UCSD-AML1 (cell line): ENCODE data around the gene PGGHG.
"Not testable (repeated sequence)": the region's sequence is repeated elsewhere in the genome, so short reads cannot be mapped to it uniquely, and the experiment has no call there.

Experiments used
- DNase-seq: peaks from one replicate; lab custom pipeline; 2025; ENCODE audit not compliant: unreplicated experiment; lab: John Stamatoyannopoulos, UW

PGGHG gene

DNA sequence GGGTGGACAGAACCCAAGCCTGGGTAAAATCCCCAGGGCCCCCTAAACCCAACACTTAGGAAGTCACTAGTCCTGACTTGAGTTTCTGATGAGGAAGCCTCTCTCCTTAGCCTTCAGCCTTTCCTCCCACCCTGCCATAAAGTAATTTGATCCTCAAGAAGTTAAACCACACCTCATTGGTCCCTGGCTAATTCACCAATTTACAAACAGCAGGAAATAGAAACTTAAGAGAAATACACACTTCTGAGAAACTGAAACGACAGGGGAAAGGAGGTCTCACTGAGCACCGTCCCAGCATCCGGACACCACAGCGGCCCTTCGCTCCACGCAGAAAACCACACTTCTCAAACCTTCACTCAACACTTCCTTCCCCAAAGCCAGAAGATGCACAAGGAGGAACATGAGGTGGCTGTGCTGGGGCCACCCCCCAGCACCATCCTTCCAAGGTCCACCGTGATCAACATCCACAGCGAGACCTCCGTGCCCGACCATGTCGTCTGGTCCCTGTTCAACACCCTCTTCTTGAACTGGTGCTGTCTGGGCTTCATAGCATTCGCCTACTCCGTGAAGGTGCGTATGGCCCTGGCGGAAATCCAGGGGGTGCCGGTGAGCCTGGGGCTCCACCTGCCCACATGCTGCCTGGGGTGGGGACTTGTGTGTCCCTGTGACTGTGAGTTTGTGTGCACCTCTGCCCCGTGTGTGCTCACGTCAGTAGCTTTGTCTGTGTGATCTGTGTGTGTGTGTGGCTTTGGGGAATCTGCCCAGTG lies 25.0 kb downstream of the PGGHG start, which contains the start of gene IFITM1:
Gene IFITM1, plus strand, starts transcription at position 254 of the 767 bp plus-strand sequence. Its CDS starts 131 bp downstream, at position 385.
- peak; percentile 70 for DNase-seq

GRCh38 chr11:314554-314875 lies 25.6 kb downstream of the PGGHG start:
- not testable (repeated sequence) for DNase-seq

- no peak for DNase-seq
Measured at GRCh38 chr11:315051-315481, 26.1 kb downstream of the PGGHG start.

DNA sequence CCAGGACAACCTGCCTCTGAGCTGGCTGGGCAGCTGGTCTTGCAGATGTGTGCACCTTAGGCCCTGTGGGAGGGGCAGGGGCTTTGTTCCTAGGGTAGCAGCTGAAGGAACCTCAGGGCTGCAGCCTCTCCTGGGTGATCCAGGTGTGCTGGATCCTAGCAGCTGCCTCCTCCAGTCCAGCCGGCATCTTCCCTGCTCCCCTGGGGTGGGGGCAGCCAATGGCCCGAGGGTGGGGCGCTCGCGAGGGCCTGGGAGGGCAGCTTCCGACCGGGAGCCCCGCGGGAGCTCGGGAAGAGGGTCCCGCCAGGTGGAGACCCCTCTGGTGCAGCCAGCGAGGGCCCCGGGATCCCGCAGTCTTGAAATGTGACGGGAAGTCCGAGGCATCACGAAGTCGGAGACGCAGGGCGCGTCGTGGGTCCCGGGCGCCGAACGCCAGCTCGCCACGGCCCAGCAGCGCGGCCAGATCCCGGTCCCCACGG lies 26.6 kb downstream of the PGGHG start:
- DNase-seq: no peak

- DNase-seq: no peak
Measured at GRCh38 chr11:316031-316701, 27.2 kb downstream of the PGGHG start.

DNA sequence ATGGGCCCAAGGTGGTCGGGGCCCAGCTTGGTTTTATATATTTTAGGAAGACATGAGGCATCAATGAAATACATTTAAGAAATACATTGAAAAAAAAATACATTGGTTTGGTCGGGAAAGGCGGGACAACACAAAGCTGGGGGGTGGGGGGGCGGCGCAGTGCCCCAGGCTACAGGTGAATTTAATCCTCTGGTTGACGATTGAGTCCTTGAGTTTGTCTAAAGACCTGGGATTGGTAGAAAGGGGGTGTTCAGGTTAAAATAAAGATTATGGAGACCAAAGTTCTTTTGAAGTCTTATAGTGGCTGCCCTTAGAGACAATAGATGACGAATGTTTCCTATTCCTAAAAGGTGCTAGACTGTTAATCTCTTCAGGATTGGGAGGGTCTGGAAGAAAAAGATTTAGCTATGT lies 28.0 kb downstream of the PGGHG start:
- DNase-seq: no peak

GRCh38 chr11:317668-318404 lies 28.9 kb downstream of the PGGHG start:
- not testable (repeated sequence) for DNase-seq

DNA sequence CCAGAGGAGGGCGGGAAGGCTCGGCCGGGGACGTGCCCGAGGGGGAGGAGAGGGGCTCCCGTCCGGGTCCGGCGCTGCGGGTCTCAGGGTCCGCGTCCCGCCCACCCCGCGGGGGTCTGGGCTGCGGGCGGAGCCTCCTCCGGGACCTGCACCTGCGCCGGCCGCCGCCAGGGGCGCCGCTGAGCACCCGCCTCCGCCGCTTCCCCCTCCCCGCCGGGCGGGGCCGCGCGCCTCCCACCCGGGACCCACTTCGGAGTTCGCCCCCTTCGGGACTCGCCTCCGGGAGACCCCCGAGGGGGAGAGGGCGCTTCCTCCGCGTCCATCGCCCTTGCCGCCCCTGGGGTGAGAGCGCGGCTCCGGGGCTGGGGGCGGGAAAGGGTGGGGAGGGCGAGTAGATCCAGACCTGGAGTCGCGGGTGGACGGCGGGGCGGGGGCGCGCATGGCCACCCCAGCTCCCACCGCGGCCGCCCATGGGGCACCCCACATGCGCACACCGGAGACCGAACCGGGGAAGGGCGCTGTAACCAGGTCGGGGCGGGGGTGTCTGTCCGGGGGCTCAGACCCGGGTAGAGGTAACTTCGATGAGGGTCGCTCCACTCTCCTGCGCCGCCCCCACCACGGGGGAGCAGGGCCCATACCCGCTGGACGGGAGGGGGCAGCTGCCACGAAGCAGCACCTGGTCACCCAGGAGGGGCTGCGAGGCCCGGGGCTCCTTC lies 29.6 kb downstream of the PGGHG start:
- DNase-seq: not testable (repeated sequence)

GRCh38 chr11:319121-319887 lies 30.4 kb downstream of the PGGHG start:
- DNase-seq: not testable (repeated sequence)

DNA sequence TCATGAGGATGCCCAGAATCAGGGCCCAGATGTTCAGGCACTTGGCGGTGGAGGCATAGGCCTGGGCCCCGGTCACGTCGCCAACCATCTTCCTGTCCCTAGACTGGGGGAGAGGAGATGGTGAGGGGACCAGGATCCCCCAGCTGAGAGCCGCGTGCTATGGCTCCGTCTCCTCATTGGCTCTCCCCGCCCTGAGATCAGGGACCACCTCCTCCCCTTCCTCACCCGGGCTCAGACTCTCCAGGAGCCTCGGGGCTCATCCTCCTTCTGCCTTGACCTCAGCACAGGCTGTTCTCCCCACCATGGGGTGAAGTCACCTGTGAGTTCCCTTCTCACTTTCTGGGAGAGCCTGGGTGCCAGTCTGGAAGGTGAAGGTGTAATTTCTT lies 31.0 kb downstream of the PGGHG start:
- DNase-seq: not testable (repeated sequence)

DNA sequence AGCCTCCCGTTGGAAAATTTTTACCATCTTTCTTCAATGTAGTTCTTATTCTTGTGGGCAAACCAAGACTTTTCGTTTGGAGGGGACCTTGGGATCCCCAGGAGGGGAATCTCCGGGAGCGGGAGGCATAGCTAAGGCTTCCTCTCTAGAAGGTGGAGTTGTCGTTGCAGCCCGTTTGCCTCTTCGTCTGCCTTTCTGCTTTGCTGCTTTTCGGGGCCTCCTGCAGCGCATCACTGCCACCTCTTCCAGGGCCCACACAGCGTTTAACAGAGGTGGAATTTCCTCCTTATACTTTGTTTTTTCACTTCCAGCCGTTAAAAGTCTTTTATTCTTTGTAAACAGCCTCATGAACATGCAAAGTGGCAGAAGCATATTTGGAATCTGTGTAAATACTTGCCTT lies 35.2 kb downstream of the PGGHG start:
- no peak for DNase-seq

GRCh38 chr11:324593-325517 lies 35.9 kb downstream of the PGGHG start:
- not testable (repeated sequence) for DNase-seq

DNA sequence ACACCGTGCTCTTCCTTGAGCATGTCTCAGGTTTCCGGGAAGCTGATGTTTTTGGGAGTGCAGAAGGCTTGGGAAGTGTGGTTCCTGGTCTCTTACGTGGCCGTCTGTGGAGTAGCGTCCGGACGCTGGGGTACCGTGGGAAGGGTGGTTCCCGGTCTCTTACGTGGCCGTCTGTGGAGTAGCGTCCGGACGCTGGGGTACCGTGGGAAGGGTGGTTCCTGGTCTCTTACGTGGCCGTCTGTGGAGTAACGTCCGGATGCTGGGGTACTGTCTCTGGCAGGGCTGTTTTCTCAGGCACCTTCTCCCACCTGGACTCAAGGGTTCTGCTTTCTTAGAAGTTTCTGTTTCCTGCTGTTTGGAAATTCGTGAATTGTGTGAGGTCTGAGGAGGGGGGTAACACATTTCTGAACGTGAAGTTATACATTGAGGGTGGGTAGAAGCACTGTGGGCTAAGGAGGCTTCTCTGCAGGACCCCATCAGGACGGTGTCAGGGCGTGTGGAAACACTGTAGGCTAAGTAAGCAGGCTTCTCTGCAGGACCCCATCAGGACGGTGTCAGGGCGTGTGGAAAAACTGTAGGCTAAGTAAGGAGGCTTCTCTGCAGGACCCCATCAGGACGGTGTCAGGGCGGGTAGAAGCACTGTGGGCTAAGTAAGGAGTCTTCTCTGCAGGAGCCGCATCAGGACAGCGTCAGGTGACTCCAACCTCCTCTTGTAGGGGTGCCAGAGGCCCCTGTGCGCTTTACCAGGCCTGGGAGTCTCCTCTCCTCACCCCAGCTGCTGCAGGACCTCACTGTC lies 37.1 kb downstream of the PGGHG start:
- DNase-seq: no peak

- DNase-seq: no peak
Measured at GRCh38 chr11:326592-326841, 37.6 kb downstream of the PGGHG start.

- DNase-seq: peak; percentile 63
Measured at GRCh38 chr11:326842-327580, 38.1 kb downstream of the PGGHG start.

DNA sequence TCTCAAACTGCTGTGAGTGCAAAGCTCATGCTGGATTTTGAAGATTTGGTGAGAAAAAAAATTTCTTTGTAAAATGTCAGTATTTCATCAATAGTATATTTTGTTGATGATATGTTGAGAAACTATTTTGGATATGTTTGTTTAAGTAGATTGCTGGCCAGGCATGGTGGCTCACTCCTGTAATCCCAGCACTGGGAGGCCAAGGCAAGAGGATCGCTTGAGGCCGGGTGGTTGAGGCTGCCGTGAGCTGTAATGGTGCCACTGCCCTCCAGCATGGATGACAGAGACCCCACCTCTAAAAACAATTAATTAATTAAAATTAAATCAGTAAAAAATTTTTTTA lies 38.6 kb downstream of the PGGHG start:
- no peak for DNase-seq

GRCh38 chr11:328012-328411 lies 39.1 kb downstream of the PGGHG start:
- DNase-seq: no peak

GRCh38 chr11:328516-329100 lies 39.7 kb downstream of the PGGHG start:
- not testable (repeated sequence) for DNase-seq
